ENCODE results near the gene CRABP2.

GRCh38 chr1:156727492-156727891 lies 22.1 kb upstream of the CRABP2 start:
- TF ChIP-seq SIN3A (IDR thresholded peaks at IDR 0.05; ENCODE audit: low read depth) = no peak
- TF ChIP-seq ATF3 (IDR thresholded peaks at IDR 0.05) = no peak
- no peak for TF ChIP-seq POLR2AphosphoS5 (IDR thresholded peaks at IDR 0.05; ENCODE audit: low read depth, low read length)
- TF ChIP-seq SRF (IDR thresholded peaks at IDR 0.05; ENCODE audit: low read depth) = no peak
- no peak for TF ChIP-seq POLR2A (IDR thresholded peaks at IDR 0.05; ENCODE audit: borderline replicate concordance, extremely low read depth, insufficient read depth, insufficient read length)

Measured in HCT116 (cell line).